Measurements from ENCODE around the gene ETV6.

Gene ETV6

GRCh38 chr12:11666131-11667050 is 16.9 kb downstream of the ETV6 start:
- no peak for DNase-seq (ENCODE audit: low read depth)
- H3K4me3 ChIP-seq (replicated peaks; ENCODE audit: low read depth, low read length), result no peak overlapping the region
- no peak for TF ChIP-seq CTCF (IDR thresholded peaks at IDR 0.05; ENCODE audit: low read length, missing control alignments)

- no peak overlapping the region for H3K4me3 ChIP-seq (replicated peaks; ENCODE audit: low read depth, low read length)
- TF ChIP-seq CTCF (IDR thresholded peaks at IDR 0.05; ENCODE audit: low read length, missing control alignments), result no peak
- no peak for DNase-seq (ENCODE audit: low read depth)
Measured at GRCh38 chr12:11667171-11667570, 17.7 kb downstream of the ETV6 start.

- DNase-seq (ENCODE audit: low read depth), result no peak
- no peak overlapping the region for H3K4me3 ChIP-seq (replicated peaks; ENCODE audit: low read depth, low read length)
- TF ChIP-seq CTCF (IDR thresholded peaks at IDR 0.05; ENCODE audit: low read length, missing control alignments), result no peak
Measured at GRCh38 chr12:11668611-11669010, 19.1 kb downstream of the ETV6 start.

GRCh38 chr12:11669348-11669747 is 19.9 kb downstream of the ETV6 start:
- DNase-seq (ENCODE audit: low read depth), result no peak
- no peak for TF ChIP-seq CTCF (IDR thresholded peaks at IDR 0.05; ENCODE audit: low read length, missing control alignments)
- no peak overlapping the region for H3K4me3 ChIP-seq (replicated peaks; ENCODE audit: low read depth, low read length)

- DNase-seq (ENCODE audit: low read depth), result no peak
- no peak for TF ChIP-seq CTCF (IDR thresholded peaks at IDR 0.05; ENCODE audit: low read length, missing control alignments)
- no peak overlapping the region for H3K4me3 ChIP-seq (replicated peaks; ENCODE audit: low read depth, low read length)
Measured at GRCh38 chr12:11672256-11673191, 23.1 kb downstream of the ETV6 start.

- no peak for TF ChIP-seq CTCF (IDR thresholded peaks at IDR 0.05; ENCODE audit: low read length, missing control alignments)
- DNase-seq (ENCODE audit: low read depth), result no peak
- H3K4me3 ChIP-seq (replicated peaks; ENCODE audit: low read depth, low read length), result no peak overlapping the region
Measured at GRCh38 chr12:11673666-11674461, 24.4 kb downstream of the ETV6 start.
